DMS153 treated with DMSO at 0.1 percent for 48 hours (cell line): ENCODE measurements around the gene SLC7A8.
"Not testable (repeated sequence)": the region's sequence is repeated elsewhere in the genome, so short reads cannot be mapped to it uniquely, and the experiment has no call there.

Experiments used
- DNase-seq: peaks from one replicate; lab custom pipeline; 2025; ENCODE audit not compliant: unreplicated experiment; lab: John Stamatoyannopoulos, UW

SLC7A8 gene

DNA sequence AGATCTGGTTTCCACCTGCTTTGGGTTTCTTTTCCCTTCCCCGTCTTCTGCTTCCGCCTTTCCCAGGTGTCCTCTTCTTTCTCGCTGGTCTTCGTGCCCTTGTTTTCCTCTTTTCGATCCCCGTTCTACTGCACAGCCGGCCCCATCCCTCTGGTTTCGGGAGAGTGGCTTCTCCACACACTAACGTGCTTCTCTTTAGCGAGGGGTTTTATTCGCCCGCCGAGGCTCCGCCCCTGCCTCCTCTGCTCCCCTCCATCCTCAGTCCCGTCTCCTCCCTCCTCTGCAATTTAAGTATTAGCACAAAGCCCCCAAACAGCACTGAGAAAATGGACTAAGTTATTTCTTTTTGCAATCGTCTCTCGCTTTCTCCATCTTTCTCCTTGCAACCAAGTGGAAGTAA is at the start of gene SLC7A8:
TSS of gene SLC7A8 (minus strand) at position 182 of the 400 bp plus-strand sequence. CDS start 746 bp downstream, outside the sequence.
- peak; percentile 50 for DNase-seq

DNA sequence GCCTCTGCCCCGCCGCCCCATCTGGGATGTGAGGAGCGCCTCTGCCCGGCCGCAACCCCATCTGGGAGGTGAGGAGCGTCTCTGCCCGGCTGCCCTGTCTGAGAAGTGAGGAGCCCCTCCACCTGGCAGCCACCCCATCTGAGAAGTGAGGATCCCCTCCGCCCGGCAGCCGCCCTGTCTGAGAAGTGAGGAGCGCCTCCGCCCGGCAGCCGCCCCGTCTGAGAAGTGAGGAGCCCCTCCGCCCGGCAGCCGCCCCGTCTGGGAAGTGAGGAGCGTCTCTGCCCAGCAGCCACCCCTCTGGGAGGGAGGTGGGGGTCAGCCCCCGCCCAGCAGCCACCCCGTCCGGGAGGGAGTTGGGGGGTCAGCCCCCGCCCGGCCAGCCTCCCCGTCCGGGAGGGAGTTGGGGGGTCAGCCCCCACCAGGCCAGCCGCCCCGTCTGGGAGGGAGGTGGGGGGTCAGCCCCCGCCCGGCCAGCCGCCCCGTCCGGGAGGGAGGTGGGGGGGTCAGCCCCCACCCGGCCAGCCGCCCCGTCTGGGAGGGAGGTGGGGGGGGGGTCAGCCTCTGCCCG is 48.9 kb upstream of the SLC7A8 start:
- not testable (repeated sequence) for DNase-seq

DNA sequence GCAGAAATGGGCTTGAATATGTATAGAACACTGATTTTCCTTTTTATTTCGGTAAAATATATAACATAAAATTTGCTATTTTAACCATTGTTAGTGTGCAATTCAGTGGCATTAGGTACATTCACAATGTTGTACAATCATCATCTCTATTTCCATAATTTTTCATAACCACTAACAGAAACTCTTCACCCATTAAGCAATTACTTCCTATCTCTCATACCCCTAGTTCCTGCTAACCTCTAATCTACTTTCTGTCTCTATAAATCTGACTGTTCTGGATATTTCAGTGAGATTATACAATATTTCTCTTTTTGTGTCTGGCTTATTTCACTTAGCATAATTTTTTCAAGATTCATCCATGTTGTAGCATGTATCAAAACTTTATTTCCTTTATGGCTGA is 45.4 kb upstream of the SLC7A8 start:
- no peak for DNase-seq

DNA sequence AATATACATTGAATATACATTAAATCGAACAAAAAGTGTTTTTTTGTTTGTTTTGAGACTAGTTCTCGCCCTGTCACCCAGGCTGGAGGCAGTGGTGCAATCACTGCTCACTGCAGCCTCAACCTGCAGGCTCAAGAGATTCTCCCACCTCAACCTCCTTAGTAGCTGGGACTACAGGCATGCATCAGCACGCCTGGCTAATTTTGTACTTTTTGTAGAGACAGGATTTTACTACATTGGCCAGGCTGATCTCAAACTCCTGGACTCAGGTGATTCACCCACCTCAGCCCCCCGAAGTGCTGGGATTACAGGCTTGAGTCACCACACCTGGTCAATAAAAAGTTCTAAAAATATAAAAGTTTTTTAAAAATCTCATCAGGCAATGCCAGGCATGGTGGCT is 44.1 kb upstream of the SLC7A8 start:
- DNase-seq = no peak

GRCh38 chr14:23224958-23225357 is 41.5 kb upstream of the SLC7A8 start:
- not testable (repeated sequence) for DNase-seq

GRCh38 chr14:23219075-23219474 is 35.6 kb upstream of the SLC7A8 start:
- no peak for DNase-seq

GRCh38 chr14:23217032-23218020 is 33.9 kb upstream of the SLC7A8 start:
- no peak for DNase-seq

GRCh38 chr14:23215421-23215820 is 32.0 kb upstream of the SLC7A8 start:
- no peak for DNase-seq

DNA sequence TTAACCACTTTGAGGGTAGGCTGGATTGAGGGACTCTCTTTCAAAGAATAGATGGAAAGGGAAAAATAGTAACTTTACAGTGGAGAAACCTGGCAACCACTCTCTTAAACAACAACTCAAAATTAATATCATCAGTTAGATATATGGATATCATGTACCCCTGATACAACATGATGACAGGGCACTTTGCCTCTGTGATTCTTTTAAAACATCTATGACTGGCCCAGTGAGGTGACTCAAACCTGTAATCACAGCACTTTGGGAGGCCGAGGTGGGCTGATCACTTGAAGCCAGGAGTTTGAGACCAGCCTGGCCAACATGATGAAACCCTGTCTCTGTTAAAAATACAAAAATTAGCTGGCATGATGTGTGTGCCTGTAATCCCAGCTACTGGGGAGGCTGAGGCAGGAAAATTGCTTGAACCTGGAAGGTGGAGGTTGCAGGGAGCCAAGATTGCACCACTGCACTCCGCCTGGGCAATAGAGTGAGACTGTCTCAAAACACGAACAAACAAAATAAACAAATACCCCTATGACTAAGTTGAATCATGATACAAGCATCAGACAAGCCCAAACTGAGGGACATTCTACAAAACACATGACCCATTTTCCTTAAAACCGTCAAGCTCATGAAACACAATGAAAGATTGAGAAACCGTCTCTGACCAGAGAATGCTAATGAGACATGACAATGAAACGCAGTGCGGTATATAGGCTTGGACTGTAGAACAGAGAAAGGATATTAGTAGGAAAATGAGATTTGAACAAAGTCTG is 26.4 kb upstream of the SLC7A8 start:
- no peak for DNase-seq

DNA sequence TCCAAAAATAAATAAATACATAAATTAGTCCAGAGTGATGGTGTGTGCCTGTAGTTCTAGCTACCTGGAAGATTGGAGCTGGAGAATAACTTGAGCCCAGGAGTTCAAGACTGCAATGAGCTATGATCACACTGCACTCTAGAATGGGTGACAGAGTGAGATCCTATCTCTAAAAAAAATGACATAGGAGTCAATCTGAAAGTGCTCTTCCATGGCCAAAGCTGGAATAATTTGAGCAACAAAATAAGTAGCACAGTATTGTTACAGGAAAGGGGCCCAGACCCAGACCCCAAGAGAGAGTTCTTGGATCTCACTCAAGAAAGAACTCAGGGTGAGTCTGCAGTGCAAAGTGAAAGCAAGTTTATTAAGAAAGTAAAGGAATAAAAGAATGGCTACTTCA is 24.9 kb upstream of the SLC7A8 start:
- no peak for DNase-seq

DNA sequence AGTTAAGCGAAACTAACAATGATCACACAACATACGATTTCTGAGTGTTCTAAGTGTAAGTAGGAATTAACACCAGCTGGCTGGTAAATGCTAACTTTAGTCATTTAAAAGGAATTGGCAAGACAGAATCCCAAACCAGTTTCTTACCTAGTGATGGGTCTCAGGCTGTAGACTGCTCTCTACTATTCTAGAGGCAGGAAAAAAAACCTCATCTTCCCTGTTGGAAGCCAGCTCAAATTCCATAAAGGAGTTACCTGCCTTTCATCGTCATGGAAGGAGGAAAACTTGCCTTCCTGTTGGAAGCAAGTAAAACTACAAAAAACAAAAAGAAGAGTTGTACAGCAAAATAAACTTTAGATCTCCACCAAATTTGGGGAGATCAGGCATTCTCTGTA is 23.7 kb upstream of the SLC7A8 start:
- DNase-seq = no peak

- no peak for DNase-seq
Measured at GRCh38 chr14:23206422-23207145, 23.1 kb upstream of the SLC7A8 start.

- no peak for DNase-seq
Measured at GRCh38 chr14:23202001-23202400, 18.5 kb upstream of the SLC7A8 start.

DNA sequence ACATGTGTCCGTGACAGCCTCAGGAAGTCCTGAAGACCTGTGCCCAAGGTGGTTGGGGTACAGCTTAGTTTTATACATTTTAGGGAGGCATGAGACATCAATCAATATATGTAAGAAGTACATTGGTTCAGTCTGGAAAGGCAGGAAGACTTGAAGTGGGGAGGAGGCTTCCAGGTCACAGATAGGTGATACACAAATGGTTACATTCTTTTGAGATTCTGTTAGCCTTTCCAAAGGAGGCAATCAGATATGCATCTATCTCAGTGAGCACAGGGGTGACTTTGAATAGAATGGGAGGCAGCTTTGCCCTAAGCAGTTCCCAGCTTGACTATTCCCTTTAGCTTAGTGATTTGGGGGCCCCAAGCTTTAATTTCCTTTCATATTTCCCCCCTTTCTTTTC is 15.7 kb upstream of the SLC7A8 start:
- DNase-seq = not testable (repeated sequence)

GRCh38 chr14:23196487-23196886 is 13.0 kb upstream of the SLC7A8 start:
- DNase-seq = not testable (repeated sequence)

DNA sequence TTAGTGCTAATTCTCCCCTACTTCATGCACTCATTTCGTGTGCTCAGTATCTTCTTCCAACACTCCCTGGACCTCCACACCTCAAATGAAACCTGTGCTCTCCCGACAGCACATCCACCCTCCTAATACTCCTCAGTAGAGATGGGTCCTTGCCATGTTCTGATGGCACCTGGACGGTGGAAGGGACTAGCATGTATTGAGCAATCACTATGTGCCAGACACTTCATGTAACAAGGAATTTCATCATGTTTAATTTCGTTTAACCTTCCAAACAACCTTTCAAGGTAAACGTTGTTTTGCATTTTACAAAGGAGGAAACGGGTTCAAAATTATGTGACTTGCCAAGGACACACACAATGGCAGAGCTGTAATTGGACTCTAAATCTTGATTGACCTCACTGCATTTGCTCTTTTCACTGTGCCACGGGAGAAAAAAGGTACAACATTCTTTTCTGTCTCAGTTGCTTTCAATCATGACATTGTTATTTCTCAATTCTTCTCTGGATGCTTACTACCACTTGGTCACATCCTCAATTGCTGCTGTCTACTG is 12.2 kb upstream of the SLC7A8 start:
- DNase-seq = no peak

GRCh38 chr14:23193432-23193831 is 10.0 kb upstream of the SLC7A8 start:
- no peak for DNase-seq

- DNase-seq = no peak
Measured at GRCh38 chr14:23187925-23188324, 4.5 kb upstream of the SLC7A8 start.

GRCh38 chr14:23186913-23187654 is 3.6 kb upstream of the SLC7A8 start:
- peak; percentile 21 for DNase-seq

DNA sequence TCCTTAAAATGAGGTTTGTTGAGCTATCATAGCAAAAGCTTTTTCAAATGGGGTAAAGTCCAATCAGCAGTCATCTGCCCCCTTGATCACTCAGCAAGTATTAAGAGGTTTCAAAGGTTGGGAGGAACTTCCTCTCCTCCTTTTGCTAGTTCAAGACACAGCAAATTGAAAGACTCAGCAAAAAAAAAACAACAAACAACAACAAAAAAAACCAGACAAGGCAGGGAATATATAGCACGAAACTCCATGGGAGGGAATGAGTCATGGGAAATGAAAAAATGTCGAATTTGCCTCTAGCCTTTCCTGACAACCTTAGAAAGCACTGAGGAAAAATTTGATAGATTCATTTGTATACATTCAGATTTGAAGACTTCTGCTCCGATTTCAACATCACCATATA is 1.6 kb upstream of the SLC7A8 start:
- no peak for DNase-seq
